WTC11 (cell line): ENCODE measurements around the gene GSDMA. TPM values are rescaled to one million over a fixed set of nuclear protein-coding genes. Genes with fewer than 3 reads are reported as not detected.

ENCODE experiments used
- ATAC-seq: fragments of 200-7000 bp; cut with Tn5 transposase; 2 replicates; pipeline ENCODE4 v1.10.0; 2021; ENCODE audit warnings: mild to moderate bottlenecking, moderate library complexity
- CTCF ChIA-PET: fragments of 300-600 bp; sonication (Branson Sonifier 250); formaldehyde crosslinking; loops from one replicate; lab custom pipeline; 2021; ENCODE audit warnings: antibody characterized with exemption; lab: Charles Lee
- POLR2A ChIA-PET: fragments of 350-600 bp; sonication (Branson Sonifier 250); formaldehyde crosslinking; loops from one replicate; lab custom pipeline; 2021; ENCODE audit warnings: antibody characterized with exemption; lab: Charles Lee
- DNase-seq: peaks from one replicate; pipeline ENCODE4 v3.0.0; 2021; ENCODE audit warnings: low spot score
- H3K27ac Mint-ChIP-seq: 2 replicates; pipeline ENCODE4 v1.8.0; 2021; ENCODE audit warnings: mixed read lengths
- H3K27me3 Mint-ChIP-seq: 2 replicates; pipeline ENCODE4 v1.8.0; 2021; ENCODE audit warnings: low read depth, mild to moderate bottlenecking, moderate library complexity, mixed read lengths
- H3K36me3 Mint-ChIP-seq: 2 replicates; pipeline ENCODE4 v1.8.0; 2021; ENCODE audit warnings: mixed read lengths
- H3K4me1 Mint-ChIP-seq: 2 replicates; pipeline ENCODE4 v1.8.0; 2022; ENCODE audit warnings: mixed read lengths
- H3K4me3 Mint-ChIP-seq: 2 replicates; pipeline ENCODE4 v1.8.0; 2021; ENCODE audit warnings: mild to moderate bottlenecking, moderate library complexity, mixed read lengths
- H3K9me3 Mint-ChIP-seq: 2 replicates; pipeline ENCODE4 v1.8.0; 2021; ENCODE audit warnings: mixed read lengths
- ARID4B ChIP-seq: sonication (generic); formaldehyde crosslinking; IDR thresholded peaks from 2 replicates; pipeline ENCODE4 v1.8.0; 2023; ENCODE audit warnings: missing genetic modification reagents, mild to moderate bottlenecking, borderline replicate concordance
- ATF2 ChIP-seq: sonication (generic); formaldehyde crosslinking; IDR thresholded peaks from 2 replicates; pipeline ENCODE4 v1.8.1; 2022; ENCODE audit warnings: low read depth, missing genetic modification reagents, borderline replicate concordance
- CREB1 ChIP-seq: sonication (generic); formaldehyde crosslinking; IDR thresholded peaks from 2 replicates; pipeline ENCODE4 v1.8.0; 2023; ENCODE audit warnings: mild to moderate bottlenecking, missing genetic modification reagents
- CTCF ChIP-seq: fragments of 200-600 bp; IDR thresholded peaks from 2 replicates; pipeline ENCODE4 v1.8.0; 2022; ENCODE audit warnings: antibody characterized with exemption
- E2F4 ChIP-seq: sonication (generic); formaldehyde crosslinking; IDR thresholded peaks from 2 replicates; pipeline ENCODE4 v1.8.1; 2022; ENCODE audit warnings: low read depth, mild to moderate bottlenecking, moderate library complexity, missing genetic modification reagents, borderline replicate concordance
- E2F5 ChIP-seq: sonication (generic); formaldehyde crosslinking; IDR thresholded peaks from 2 replicates; pipeline ENCODE4 v1.8.1; 2022; ENCODE audit warnings: mild to moderate bottlenecking, moderate library complexity, missing genetic modification reagents
- ERG ChIP-seq: fragments of 250-450 bp; sonication (Bioruptor Pico); IDR thresholded peaks from 2 replicates; pipeline ENCODE4 v1.8.0; 2021; ENCODE audit warnings: mild to moderate bottlenecking
- KAT7 ChIP-seq: sonication (generic); formaldehyde crosslinking; IDR thresholded peaks from 2 replicates; pipeline ENCODE4 v1.8.1; 2023; ENCODE audit warnings: missing genetic modification reagents, mild to moderate bottlenecking, borderline replicate concordance
- MAX ChIP-seq: sonication (generic); formaldehyde crosslinking; IDR thresholded peaks from 2 replicates; pipeline ENCODE4 v1.8.0; 2022; ENCODE audit warnings: mild to moderate bottlenecking, missing genetic modification reagents
- USF1 ChIP-seq: sonication (generic); formaldehyde crosslinking; IDR thresholded peaks from 2 replicates; pipeline ENCODE4 v1.8.0; 2022; ENCODE audit warnings: mild to moderate bottlenecking, missing genetic modification reagents
- ZBTB43 ChIP-seq: sonication (generic); formaldehyde crosslinking; IDR thresholded peaks from 2 replicates; pipeline ENCODE4 v1.8.1; 2023; ENCODE audit warnings: mild to moderate bottlenecking, missing genetic modification reagents
- ZNF317 ChIP-seq: sonication (generic); formaldehyde crosslinking; IDR thresholded peaks from 2 replicates; pipeline ENCODE4 v1.8.1; 2023; ENCODE audit warnings: low read depth, mild to moderate bottlenecking, moderate library complexity, missing genetic modification reagents, borderline replicate concordance
- ZNF396 ChIP-seq: fragments of 250-450 bp; sonication (Bioruptor Pico); IDR thresholded peaks from 2 replicates; pipeline ENCODE4 v1.8.0; 2021; ENCODE audit warnings: mild to moderate bottlenecking, moderate library complexity, borderline replicate concordance
- ZNF671 ChIP-seq: fragments of 250-450 bp; sonication (Bioruptor Pico); IDR thresholded peaks from 2 replicates; pipeline ENCODE4 v1.8.0; 2021; ENCODE audit warnings: mild to moderate bottlenecking
- total RNA-seq: library from RNA; stranded (reverse); gene quantifications from 3 replicates; pipeline ENCODE4 v1.2.3, GENCODE V29; 2021

The GSDMA gene
- total RNA-seq, 1 experiment from 2014 or later, result not detected

GRCh38 chr17:39979893-39980350 lies 17.1 kb downstream of the GSDMA start:
- ATAC-seq (peak; percentile 45), DNase-seq (peak; percentile 31)
- no peak for TF ChIP-seq CTCF
- no peak for TF ChIP-seq ERG
- no peak for TF ChIP-seq USF1
- no peak for TF ChIP-seq ZNF396 (CRISPR knock-in tag)
- TF ChIP-seq CREB1 (CRISPR knock-in tag), result no peak
- no peak for TF ChIP-seq MAX (CRISPR knock-in tag)
- TF ChIP-seq ZNF317, result no peak
- TF ChIP-seq ZNF671 (CRISPR knock-in tag), result no peak
- no peak for TF ChIP-seq E2F5
- no peak for TF ChIP-seq ATF2 (CRISPR knock-in tag)
- no peak for TF ChIP-seq KAT7 (CRISPR knock-in tag)
- TF ChIP-seq ARID4B (CRISPR knock-in tag), result no peak
- no peak for TF ChIP-seq E2F4
- no peak for TF ChIP-seq ZBTB43 (CRISPR knock-in tag)
- ChIA-PET CTCF (interaction anchor here (0.7 to 3.3 kb wide), 30 partner anchors 9 to 374 kb away, joined by 3 to 50 read pairs (median 4); partner anchors contain the start of gene WIPF2), POLR2A (interaction anchor here (0.6 to 1.8 kb wide), 8 partner anchors 11 to 130 kb away, joined by 3 to 9 read pairs (median 5); partner anchors contain the start of genes LRRC3C, NR1D1, ORMDL3 and ZPBP2)
- H3K27ac Mint-ChIP-seq, result peak overlapping the region; percentile 97
- H3K36me3 Mint-ChIP-seq, result peaks cover 14% of the 10 kb centered on the region
- H3K4me3 Mint-ChIP-seq, result peak overlapping the region; percentile 89
- no peaks in the 10 kb centered on the region; the same call in 1 of the 2 replicates for H3K27me3 Mint-ChIP-seq
- no peaks in the 10 kb centered on the region for H3K9me3 Mint-ChIP-seq
- H3K4me1 Mint-ChIP-seq, result peaks cover 25% of the 10 kb centered on the region
